ENCODE measurements around the gene IBTK.
"Not testable (repeated sequence)": the region's sequence is repeated elsewhere in the genome, so short reads cannot be mapped to it uniquely, and the experiment has no call there.

Gene IBTK

GRCh38 chr6:82183642-82184282 is 63.8 kb downstream of the IBTK start:
- intact Hi-C loops (cut with DNase I): no loop called here
- DNase-seq: no peak

- intact Hi-C loops (cut with DNase I): no loop called here
- DNase-seq: no peak
Observed at GRCh38 chr6:82182756-82183155, 64.8 kb downstream of the IBTK start.

GRCh38 chr6:82179415-82179814 is 68.1 kb downstream of the IBTK start:
- DNase-seq: no peak
- intact Hi-C loops (cut with DNase I): no loop called here

GRCh38 chr6:82178759-82179112 is 68.8 kb downstream of the IBTK start:
- DNase-seq: no peak
- intact Hi-C loops (cut with DNase I): no loop called here

DNA sequence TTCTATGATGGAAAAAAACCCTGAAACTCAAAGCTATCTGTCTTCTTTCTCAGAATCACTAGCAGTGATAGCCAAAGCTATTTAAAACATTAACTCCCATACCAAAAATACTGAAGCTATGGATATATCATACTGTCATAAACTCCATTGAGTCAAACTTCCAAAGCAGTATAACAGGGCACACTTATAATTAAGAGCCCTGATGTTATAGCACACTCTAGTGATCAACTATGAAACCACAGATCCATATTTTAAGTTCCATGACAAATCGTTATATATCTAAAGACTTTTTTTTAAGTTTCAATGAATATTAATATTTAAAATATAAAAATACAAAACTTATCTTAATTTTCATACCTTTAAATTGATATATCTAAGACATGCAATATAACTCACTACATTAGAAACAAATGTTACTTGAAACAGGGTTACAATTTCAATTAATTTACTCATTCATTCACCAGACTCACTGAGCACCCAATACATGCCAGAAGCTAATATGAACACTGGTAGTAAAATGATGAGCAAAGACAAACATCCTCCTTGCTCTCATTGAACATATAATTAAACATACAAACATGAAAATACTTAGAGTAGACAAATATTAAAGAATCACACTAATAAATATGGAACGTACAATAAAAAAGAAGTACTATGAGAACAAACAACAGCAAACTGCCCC is 69.3 kb downstream of the IBTK start:
- intact Hi-C loops (cut with DNase I): no loop called here
- DNase-seq: no peak

DNA sequence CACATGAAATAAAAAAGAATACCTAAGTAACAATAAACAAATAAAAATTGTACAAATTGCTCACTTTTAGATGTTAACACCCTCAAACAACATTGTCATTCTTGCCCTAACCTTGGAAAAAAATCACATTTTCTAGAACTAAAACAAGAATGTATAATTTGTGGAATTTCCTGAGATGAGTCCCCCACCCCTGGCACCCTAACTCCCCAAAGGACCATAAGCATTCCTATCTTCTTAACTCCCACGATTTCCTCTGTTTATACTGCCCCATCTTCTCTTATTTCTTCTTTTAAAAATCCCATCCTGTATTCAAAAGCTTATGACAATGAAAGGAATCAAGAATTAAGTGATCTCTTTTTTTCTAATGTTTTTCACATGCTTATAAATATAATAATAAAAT is 70.9 kb downstream of the IBTK start:
- no peak for DNase-seq
- intact Hi-C loops (cut with DNase I): no loop called here

DNA sequence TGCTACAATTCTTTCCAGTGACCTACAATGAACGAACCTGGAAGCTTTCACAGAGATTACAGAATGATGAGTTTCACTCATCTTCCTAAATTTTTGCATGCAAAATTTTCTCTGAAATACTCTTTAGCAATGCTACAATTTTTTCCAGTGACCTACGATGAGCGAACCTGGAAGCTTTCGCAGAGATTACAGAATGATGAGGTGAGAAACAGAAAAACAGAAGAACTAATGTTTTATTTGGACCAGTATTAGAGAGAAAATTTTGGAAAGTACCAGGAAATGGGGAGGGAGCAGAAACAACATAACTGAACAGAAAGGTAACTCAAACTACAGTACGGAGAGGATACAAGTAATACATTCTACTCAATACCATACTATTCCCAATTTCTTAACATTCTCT is 75.0 kb downstream of the IBTK start:
- intact Hi-C loops (cut with DNase I): no loop called here
- no peak for DNase-seq

- intact Hi-C loops (cut with DNase I): no loop called here
- DNase-seq: no peak
Observed at GRCh38 chr6:82169138-82169876, 78.2 kb downstream of the IBTK start.

DNA sequence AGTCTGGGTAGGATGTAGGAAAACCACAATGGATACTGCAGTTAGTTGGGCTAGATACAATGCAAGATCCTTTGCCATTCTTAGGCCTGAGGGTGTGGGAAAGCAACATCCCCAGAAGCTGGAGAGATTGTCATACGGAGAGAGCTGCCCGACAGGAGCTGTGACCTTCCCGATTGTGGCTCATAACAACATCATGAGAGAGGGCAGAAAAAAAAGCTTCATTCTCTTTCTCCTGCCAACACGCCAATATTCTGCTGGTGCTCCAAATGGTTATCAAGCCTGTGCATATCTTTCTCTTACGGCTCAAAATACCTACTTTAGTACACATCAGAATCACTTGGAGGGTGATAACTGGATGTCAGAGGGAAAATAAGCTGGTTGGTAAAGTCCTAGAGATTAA is 81.1 kb downstream of the IBTK start:
- no peak for DNase-seq
- intact Hi-C loops (cut with DNase I): no loop called here

GRCh38 chr6:82160255-82160990 is 87.1 kb downstream of the IBTK start:
- DNase-seq: no peak
- intact Hi-C loops (cut with DNase I): no loop called here

DNA sequence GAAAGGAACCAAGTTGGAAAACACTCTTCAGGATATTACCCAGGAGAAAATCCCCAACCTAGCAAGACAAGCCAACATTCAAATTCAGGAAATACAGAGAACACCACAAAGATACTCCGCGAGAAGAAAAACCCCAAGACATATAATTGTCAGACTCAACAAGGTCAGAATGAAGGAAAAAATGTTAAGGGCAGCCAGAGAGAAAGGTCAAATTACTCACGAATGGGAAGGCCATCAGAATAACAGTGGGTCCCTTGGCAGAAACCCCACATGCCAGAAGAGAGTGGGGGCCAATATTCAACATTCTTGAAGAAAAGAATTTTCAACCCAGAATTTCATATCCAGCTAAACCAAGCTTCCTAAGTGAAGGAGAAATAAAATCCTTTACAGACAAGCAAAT is 94.8 kb downstream of the IBTK start:
- DNase-seq; intact Hi-C loops (cut with DNase I): not testable (repeated sequence)

DNA sequence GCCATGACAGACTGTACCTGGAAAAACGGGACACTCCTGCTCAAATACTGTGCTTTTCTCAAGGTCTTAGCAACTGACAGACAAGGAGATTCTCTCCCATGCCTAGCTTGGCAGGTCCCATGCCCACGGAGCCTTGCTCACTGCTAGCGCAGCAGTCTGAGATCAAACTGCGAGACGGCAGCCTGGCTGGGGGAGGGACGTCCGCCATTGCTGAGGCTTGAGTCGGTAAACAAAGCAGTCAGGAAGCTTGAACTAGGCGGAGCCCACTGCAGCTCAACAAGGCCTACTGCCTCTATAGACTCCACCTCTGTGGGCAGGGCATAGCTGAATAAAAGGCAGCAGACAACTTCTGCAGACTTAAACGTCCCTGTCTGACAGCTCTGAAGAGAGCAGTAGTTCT is 96.4 kb downstream of the IBTK start:
- intact Hi-C loops (cut with DNase I); DNase-seq: not testable (repeated sequence)

GRCh38 chr6:82145926-82146452 is 101.6 kb downstream of the IBTK start:
- DNase-seq: no peak
- intact Hi-C loops (cut with DNase I): no loop called here

DNA sequence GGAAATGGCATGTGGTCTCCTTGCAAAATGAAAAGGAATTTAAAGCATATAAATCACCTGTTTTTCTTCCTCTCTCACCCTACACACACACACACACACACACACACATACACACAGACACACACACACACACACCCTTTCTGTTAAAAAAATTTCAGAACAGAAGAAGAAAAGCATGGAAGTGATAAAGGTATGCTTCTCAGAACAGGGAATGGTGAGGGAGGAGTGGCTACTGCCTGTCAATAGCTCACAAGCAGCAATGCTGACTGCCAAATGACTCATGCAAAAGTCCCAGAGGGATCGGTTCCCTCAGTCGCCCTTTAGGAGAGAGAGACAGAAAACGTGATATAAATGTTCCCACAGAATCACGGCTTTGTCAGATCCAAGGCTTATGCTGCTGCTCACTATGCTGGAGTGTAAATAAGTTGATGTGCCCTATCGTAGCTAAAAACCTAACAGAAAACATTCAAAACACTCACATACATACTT is 102.6 kb downstream of the IBTK start:
- intact Hi-C loops (cut with DNase I): no loop called here
- peak in 12 of 42 donors; percentile 2 to 44 (median 16) for DNase-seq

DNA sequence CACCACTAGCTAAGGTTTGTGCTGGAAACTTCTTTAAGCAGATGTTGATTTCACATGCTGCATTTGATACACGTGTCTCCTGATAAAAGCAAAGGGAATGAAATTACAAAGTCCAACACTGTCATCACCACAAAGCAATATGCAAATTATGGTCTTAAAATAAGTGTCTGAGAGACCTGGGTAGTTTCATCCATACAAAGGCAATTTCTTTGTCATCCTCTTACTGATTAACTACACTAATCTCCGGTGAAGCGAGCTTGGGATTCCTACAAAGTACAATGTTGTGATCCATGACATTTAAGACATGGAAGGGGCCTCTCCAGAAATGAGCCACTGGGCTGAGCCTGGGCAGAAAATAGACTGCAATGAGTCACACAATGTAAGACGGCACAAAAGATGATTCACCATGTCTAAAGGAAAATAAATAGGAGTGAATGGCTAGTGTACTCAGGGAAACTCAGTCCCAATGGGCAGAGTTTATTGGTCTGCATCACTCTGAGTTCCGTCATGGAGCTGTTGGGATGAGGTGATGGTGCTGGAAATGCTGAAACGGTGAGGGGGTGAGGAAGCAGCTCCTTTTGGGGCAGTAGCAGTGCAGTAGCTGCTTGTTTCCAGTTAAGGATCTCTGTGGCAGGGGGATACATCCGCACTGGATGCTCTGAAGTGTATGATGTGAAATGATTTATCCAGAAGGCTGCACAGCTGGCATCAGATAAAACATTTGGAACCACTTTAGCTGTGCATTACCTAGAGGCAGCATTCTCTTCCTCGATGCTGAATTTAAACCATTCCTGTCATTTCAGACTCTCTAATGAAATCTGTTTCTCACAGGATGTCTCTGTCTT is 103.3 kb downstream of the IBTK start:
- intact Hi-C loops (cut with DNase I): no loop called here
- no peak for DNase-seq

- DNase-seq: no peak
- intact Hi-C loops (cut with DNase I): no loop called here
Observed at GRCh38 chr6:82143041-82143481, 104.5 kb downstream of the IBTK start.

- DNase-seq: no peak
- intact Hi-C loops (cut with DNase I): no loop called here
Observed at GRCh38 chr6:82142524-82142923, 105.0 kb downstream of the IBTK start.

GRCh38 chr6:82138075-82138791 is 109.3 kb downstream of the IBTK start:
- DNase-seq: no peak
- intact Hi-C loops (cut with DNase I): no loop called here

All from head of caudate nucleus (tissue), 42 donors.